ENCODE data around the gene FSD1.
A peak's percentile ranks its signal among the peaks of the same experiment; 100 is the strongest.

FSD1 gene

GRCh38 chr19:4342314-4342614 lies 37.9 kb downstream of the FSD1 start:
- peak overlapping the region; percentile 21 for H3K27ac ChIP-seq (ENCODE audit: low read depth, low read length, poor library complexity, severe bottlenecking)

GRCh38 chr19:4342615-4343369 lies 38.4 kb downstream of the FSD1 start:
- Histone ChIP-seq H4K20me1 (ENCODE audit: insufficient read depth, low read length) (no peaks in the 10 kb centered on the region), H3K4me3 (ENCODE audit: low read depth, low read length, poor library complexity, severe bottlenecking) (peak overlapping the region; percentile 87), H3K9me2 (ENCODE audit: low read depth, low read length) (no peaks in the 10 kb centered on the region), H3F3A (ENCODE audit: insufficient read depth, low read length) (no peaks in the 10 kb centered on the region), H3K27ac (ENCODE audit: low read depth, low read length, poor library complexity, severe bottlenecking) (peak overlapping the region; percentile 86), H3K9ac (ENCODE audit: low read length) (peak overlapping the region; percentile 87), H3K4me2 (ENCODE audit: low read length) (peak overlapping the region; percentile 79), H2AFZ (ENCODE audit: low read length) (peak overlapping the region; percentile 93), H3K36me3 (ENCODE audit: insufficient read depth, low read length) (peaks cover 14% of the 10 kb centered on the region), H3K27me3 (ENCODE audit: insufficient read depth, low read length) (no peaks in the 10 kb centered on the region), H3K79me2 (ENCODE audit: insufficient read depth, low read length) (no peaks in the 10 kb centered on the region), H3K9me3 (ENCODE audit: low read length) (no peaks in the 10 kb centered on the region), H3K4me1 (ENCODE audit: insufficient read depth, low read length, severe bottlenecking) (peaks cover 22% of the 10 kb centered on the region)
- no peak for TF ChIP-seq EZH2 (IDR thresholded peaks at IDR 0.05; ENCODE audit: borderline replicate concordance, low read length)
- peak; percentile 27; the same call in 1 of the 2 replicates for TF ChIP-seq CTCF (IDR thresholded peaks at IDR 0.05; ENCODE audit: low read length)

More at GRCh38 chr19:4342314-4342614, 37.9 kb downstream of the FSD1 start:
- TF ChIP-seq CTCF (IDR thresholded peaks at IDR 0.05; ENCODE audit: low read length) (no peak), EZH2 (IDR thresholded peaks at IDR 0.05; ENCODE audit: borderline replicate concordance, low read length) (no peak)
- no peaks in the 10 kb centered on the region for H3K9me3 ChIP-seq (ENCODE audit: low read length)
- peak overlapping the region; percentile 87 for H3K4me3 ChIP-seq (ENCODE audit: low read depth, low read length, poor library complexity, severe bottlenecking)
- no peaks in the 10 kb centered on the region for H3K79me2 ChIP-seq (ENCODE audit: insufficient read depth, low read length)
- no peak overlapping the region for H2AFZ ChIP-seq (ENCODE audit: low read length)
- H3K9ac ChIP-seq (ENCODE audit: low read length): peak overlapping the region; percentile 70
- H3F3A ChIP-seq (ENCODE audit: insufficient read depth, low read length): no peaks in the 10 kb centered on the region
- peaks cover 22% of the 10 kb centered on the region for H3K4me1 ChIP-seq (ENCODE audit: insufficient read depth, low read length, severe bottlenecking)
- H3K36me3 ChIP-seq (ENCODE audit: insufficient read depth, low read length): peaks cover 9% of the 10 kb centered on the region; the same call in 1 of the 2 replicates
- no peaks in the 10 kb centered on the region for H3K9me2 ChIP-seq (ENCODE audit: low read depth, low read length)
- no peaks in the 10 kb centered on the region for H3K27me3 ChIP-seq (ENCODE audit: insufficient read depth, low read length)
- H4K20me1 ChIP-seq (ENCODE audit: insufficient read depth, low read length): no peaks in the 10 kb centered on the region
- H3K4me2 ChIP-seq (ENCODE audit: low read length): peak overlapping the region; percentile 79

- Histone ChIP-seq H4K20me1 (ENCODE audit: insufficient read depth, low read length) (no peaks in the 10 kb centered on the region), H3K27ac (ENCODE audit: low read depth, low read length, poor library complexity, severe bottlenecking) (peak within 1 kb of the TSS; percentile 86), H3K4me2 (ENCODE audit: low read length) (peak within 1 kb of the TSS; percentile 79), H3K27me3 (ENCODE audit: insufficient read depth, low read length) (no peaks in the 10 kb centered on the region), H3K79me2 (ENCODE audit: insufficient read depth, low read length) (no peaks in the 10 kb centered on the region), H3K4me1 (ENCODE audit: insufficient read depth, low read length, severe bottlenecking) (peaks cover 14% of the 10 kb centered on the region), H3K36me3 (ENCODE audit: insufficient read depth, low read length) (peaks cover 15% of the 10 kb centered on the region), H3K4me3 (ENCODE audit: low read depth, low read length, poor library complexity, severe bottlenecking) (peak within 1 kb of the TSS; percentile 87), H3K9me3 (ENCODE audit: low read length) (no peaks in the 10 kb centered on the region), H2AFZ (ENCODE audit: low read length) (peak within 1 kb of the TSS; percentile 93), H3K9me2 (ENCODE audit: low read depth, low read length) (no peaks in the 10 kb centered on the region), H3K9ac (ENCODE audit: low read length) (peak within 1 kb of the TSS; percentile 87), H3F3A (ENCODE audit: insufficient read depth, low read length) (no peaks in the 10 kb centered on the region)
- TF ChIP-seq CTCF (IDR thresholded peaks at IDR 0.05; ENCODE audit: low read length): no peak
- TF ChIP-seq EZH2 (IDR thresholded peaks at IDR 0.05; ENCODE audit: borderline replicate concordance, low read length): no peak
These were observed 39.2 kb downstream of the FSD1 start, which contains the start of gene MPND for GRCh38 chr19:4343370-4344307. Gene MPND, plus strand, starts transcription at chr19:4343562. Its CDS starts 32 bp downstream, at chr19:4343594.

Measured in OCI-LY1 (cell line).